ENCODE measurements around the gene MNX1. TPM values are rescaled to one million over a fixed set of nuclear protein-coding genes. Genes with fewer than 3 reads are reported as not detected.

The MNX1 gene
- total RNA-seq, 1 donor from 2014 or later = not detected

- H3K4me3 ChIP-seq = no peak overlapping the region
- peaks cover 98% of the 10 kb centered on the region for H3K36me3 ChIP-seq
- H3K27me3 ChIP-seq (ENCODE audit: low read depth) = no peaks in the 10 kb centered on the region
- no peaks in the 10 kb centered on the region for H3K4me1 ChIP-seq
- H3K9me3 ChIP-seq (replicated peaks) = no peaks in the 10 kb centered on the region
- H3K27ac ChIP-seq (replicated peaks) = no peak overlapping the region
- no peak for DNase-seq
- intact Hi-C loops (cut with micrococcal nuclease) = no loop called here
- no peak for TF ChIP-seq CTCF (IDR thresholded peaks at IDR 0.05; ENCODE audit: borderline replicate concordance)
Observed at GRCh38 chr7:156962897-156963296, 47.6 kb downstream of the MNX1 start.

- no peak for DNase-seq
- peaks cover 98% of the 10 kb centered on the region for H3K36me3 ChIP-seq
- H3K4me3 ChIP-seq = no peak overlapping the region
- H3K27ac ChIP-seq (replicated peaks) = no peak overlapping the region
- intact Hi-C loops (cut with micrococcal nuclease) = no loop called here
- H3K4me1 ChIP-seq = no peaks in the 10 kb centered on the region
- TF ChIP-seq CTCF (IDR thresholded peaks at IDR 0.05; ENCODE audit: borderline replicate concordance) = no peak
- no peaks in the 10 kb centered on the region for H3K27me3 ChIP-seq (ENCODE audit: low read depth)
- H3K9me3 ChIP-seq (replicated peaks) = no peaks in the 10 kb centered on the region
Observed at GRCh38 chr7:156962145-156962544, 48.3 kb downstream of the MNX1 start.

- no peak for DNase-seq
- H3K27ac ChIP-seq (replicated peaks) = no peak overlapping the region
- peaks cover 4% of the 10 kb centered on the region for H3K4me1 ChIP-seq
- no peaks in the 10 kb centered on the region for H3K9me3 ChIP-seq (replicated peaks)
- TF ChIP-seq CTCF (IDR thresholded peaks at IDR 0.05; ENCODE audit: borderline replicate concordance) = no peak
- intact Hi-C loops (cut with micrococcal nuclease) = no loop called here
- H3K4me3 ChIP-seq = no peak overlapping the region
- no peaks in the 10 kb centered on the region for H3K27me3 ChIP-seq (ENCODE audit: low read depth)
- H3K36me3 ChIP-seq = peaks cover 91% of the 10 kb centered on the region
Observed at GRCh38 chr7:156956727-156957126, 53.7 kb downstream of the MNX1 start.

GRCh38 chr7:156954941-156955340 lies 55.5 kb downstream of the MNX1 start:
- no peak for TF ChIP-seq CTCF (IDR thresholded peaks at IDR 0.05; ENCODE audit: borderline replicate concordance)
- Histone ChIP-seq H3K27me3 (ENCODE audit: low read depth) (no peaks in the 10 kb centered on the region), H3K36me3 (peaks cover 73% of the 10 kb centered on the region), H3K27ac (replicated peaks) (no peak overlapping the region), H3K9me3 (replicated peaks) (no peaks in the 10 kb centered on the region), H3K4me3 (no peak overlapping the region), H3K4me1 (peaks cover 22% of the 10 kb centered on the region)
- no peak for DNase-seq
- intact Hi-C loops (cut with micrococcal nuclease) = no loop called here

Other genes starting within 250 kb of the MNX1 start
- gene LMBR1, start 117.5 kb downstream of the MNX1 start, total RNA-seq = 37.6 TPM
- 10.5 TPM for gene NOM1, start 61.0 kb downstream of the MNX1 start, total RNA-seq
- 50.2 TPM for gene UBE3C, start 128.3 kb upstream of the MNX1 start, total RNA-seq